ENCODE data around the gene NUP205.

DNA sequence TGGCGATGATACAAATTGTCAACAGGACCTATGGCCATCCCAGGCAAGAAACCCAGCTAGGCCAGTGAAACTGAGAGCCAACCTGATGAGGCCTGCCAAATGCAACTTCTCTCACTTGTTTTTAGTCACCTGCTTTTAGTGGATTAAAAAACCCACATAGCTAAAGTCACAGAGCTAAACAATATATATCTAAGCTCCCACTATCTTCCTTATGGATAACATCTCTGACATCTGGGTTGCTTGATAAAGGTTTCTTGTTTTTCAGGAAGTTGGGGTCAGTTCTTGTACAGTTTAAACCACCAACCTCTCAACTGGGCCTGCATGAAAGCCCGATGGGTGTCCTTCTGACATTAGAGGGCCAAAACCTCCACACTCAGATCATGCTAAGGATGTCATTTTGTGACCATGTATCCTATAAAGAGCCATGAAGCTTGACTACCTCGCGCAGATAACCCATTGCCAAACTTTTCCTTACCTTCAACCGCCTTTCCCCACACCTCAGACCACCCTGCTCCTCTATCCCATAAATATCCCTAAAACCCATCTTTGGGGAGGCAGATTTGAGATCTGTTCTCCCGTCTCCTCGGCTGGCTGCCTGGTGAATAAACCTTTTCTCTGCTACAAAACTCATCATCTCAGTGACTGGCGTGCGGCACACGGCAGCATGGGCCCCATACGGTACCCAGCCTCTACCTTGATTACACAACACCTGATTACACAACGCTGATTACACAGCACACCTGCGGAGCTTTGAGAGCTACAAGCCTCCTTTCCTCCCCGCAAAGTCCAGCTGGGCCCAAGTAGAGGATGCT is 103.8 kb downstream of the NUP205 start:
- TF ChIP-seq CTCF (conservative IDR thresholded peaks at IDR 0.05; ENCODE audit: low read depth, low read length), result no peak
- no peak for TF ChIP-seq EZH2phosphoT487 (IDR thresholded peaks at IDR 0.05; ENCODE audit: borderline replicate concordance, low read length)
